ENCODE measurements around the gene IGFALS. TPM values are rescaled to one million over a fixed set of nuclear protein-coding genes. Genes with fewer than 3 reads are reported as not detected.

IGFALS gene
- total RNA-seq, 4 donors from 2014 or later = not detected

- H3K9me3 ChIP-seq = no peaks in the 10 kb centered on the region
- DNase-seq = no peak
- 73% methylated on average over 3 of the region's 7 CpGs; no CpG with 5 or more reads in 1 of the 2 donors for WGBS, 2 donors
- TF ChIP-seq, protein P1, sequence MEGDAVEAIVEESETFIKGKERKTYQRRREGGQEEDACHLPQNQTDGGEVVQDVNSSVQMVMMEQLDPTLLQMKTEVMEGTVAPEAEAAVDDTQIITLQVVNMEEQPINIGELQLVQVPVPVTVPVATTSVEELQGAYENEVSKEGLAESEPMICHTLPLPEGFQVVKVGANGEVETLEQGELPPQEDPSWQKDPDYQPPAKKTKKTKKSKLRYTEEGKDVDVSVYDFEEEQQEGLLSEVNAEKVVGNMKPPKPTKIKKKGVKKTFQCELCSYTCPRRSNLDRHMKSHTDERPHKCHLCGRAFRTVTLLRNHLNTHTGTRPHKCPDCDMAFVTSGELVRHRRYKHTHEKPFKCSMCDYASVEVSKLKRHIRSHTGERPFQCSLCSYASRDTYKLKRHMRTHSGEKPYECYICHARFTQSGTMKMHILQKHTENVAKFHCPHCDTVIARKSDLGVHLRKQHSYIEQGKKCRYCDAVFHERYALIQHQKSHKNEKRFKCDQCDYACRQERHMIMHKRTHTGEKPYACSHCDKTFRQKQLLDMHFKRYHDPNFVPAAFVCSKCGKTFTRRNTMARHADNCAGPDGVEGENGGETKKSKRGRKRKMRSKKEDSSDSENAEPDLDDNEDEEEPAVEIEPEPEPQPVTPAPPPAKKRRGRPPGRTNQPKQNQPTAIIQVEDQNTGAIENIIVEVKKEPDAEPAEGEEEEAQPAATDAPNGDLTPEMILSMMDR (IDR thresholded peaks at IDR 0.05) = no peak
- no peak for TF ChIP-seq POLR2A (IDR thresholded peaks at IDR 0.05)
- H3K27me3 ChIP-seq = no peaks in the 10 kb centered on the region
- H3K27ac ChIP-seq = peak overlapping the region; percentile 91 to 98 (median 95)
- intact Hi-C loops (cut with DNase I) = no loop called here
- peak overlapping the region in 2 of 4 donors; percentile 73 to 98 for H3K4me3 ChIP-seq
- peaks cover 1 to 54% (median 30%) of the 10 kb centered on the region in 3 donors for H3K36me3 ChIP-seq
- peaks cover 25 to 83% (median 38%) of the 10 kb centered on the region in 3 donors for H3K4me1 ChIP-seq
Observed at GRCh38 chr16:1774448-1774780, 19.1 kb downstream of the IGFALS start.

GRCh38 chr16:1773703-1774447 lies 19.6 kb downstream of the IGFALS start:
- Histone ChIP-seq H3K9me3 (no peaks in the 10 kb centered on the region), H3K4me1 (peaks cover 27 to 83% (median 38%) of the 10 kb centered on the region in 3 donors), H3K27ac (peak overlapping the region; percentile 91 to 98 (median 95)), H3K36me3 (peaks cover 3 to 54% (median 35%) of the 10 kb centered on the region in 3 donors), H3K4me3 (peak overlapping the region; percentile 69 to 98 (median 84)), H3K27me3 (no peaks in the 10 kb centered on the region)
- TF ChIP-seq POLR2A (IDR thresholded peaks at IDR 0.05) = no peak
- TF ChIP-seq, protein P1 (IDR thresholded peaks at IDR 0.05) = no peak
- no peak for DNase-seq
- intact Hi-C loops (cut with DNase I) = no loop called here
- 23% methylated on average over 5 of the region's 45 CpGs; no CpG with 5 or more reads in 1 of the 2 donors for WGBS, 2 donors

GRCh38 chr16:1772908-1773702 lies 20.4 kb downstream of the IGFALS start, which contains the start of gene MRPS34:
MRPS34 (minus strand) TSS chr16:1773134; CDS start chr16:1773119, 15 bp downstream.
- Histone ChIP-seq H3K27ac (peak within 1 kb of the TSS; percentile 91 to 98 (median 95)), H3K4me3 (peak within 1 kb of the TSS; percentile 69 to 98 (median 84)), H3K4me1 (peaks cover 27 to 85% (median 38%) of the 10 kb centered on the region in 3 donors), H3K36me3 (peaks cover 9 to 54% (median 37%) of the 10 kb centered on the region in 3 donors), H3K27me3 (no peaks in the 10 kb centered on the region), H3K9me3 (no peaks in the 10 kb centered on the region)
- DNase-seq = no peak
- WGBS, 2 donors = no CpG with 5 or more reads among the region's 108 CpGs
- peak in 2 of 4 donors; percentile 24 to 63 for TF ChIP-seq POLR2A (IDR thresholded peaks at IDR 0.05)
- TF ChIP-seq, protein P1 (IDR thresholded peaks at IDR 0.05) = peak; percentile 69 to 93 (median 78)
- intact Hi-C loops (cut with DNase I) = no loop called here

- intact Hi-C loops (cut with DNase I) = no loop called here
- peak within 1 kb of the TSS; percentile 91 to 98 (median 95) for H3K27ac ChIP-seq
- no peaks in the 10 kb centered on the region for H3K27me3 ChIP-seq
- no peak for DNase-seq
- H3K4me1 ChIP-seq = peaks cover 27 to 81% (median 38%) of the 10 kb centered on the region in 3 donors
- H3K4me3 ChIP-seq = peak within 1 kb of the TSS; percentile 69 to 98 (median 84)
- H3K9me3 ChIP-seq = no peaks in the 10 kb centered on the region
- 0 to 1% methylated on average over 3 to 20 of the region's 53 CpGs for WGBS, 2 donors
- H3K36me3 ChIP-seq = peaks cover 10 to 54% (median 37%) of the 10 kb centered on the region in 3 donors
- no peak for TF ChIP-seq POLR2A (IDR thresholded peaks at IDR 0.05)
- TF ChIP-seq, protein P1 (IDR thresholded peaks at IDR 0.05) = no peak
Observed at GRCh38 chr16:1772362-1772907, 21.1 kb downstream of the IGFALS start, which contains the start of gene EME2. EME2 (plus strand) TSS chr16:1772810; CDS start chr16:1773228, 418 bp downstream.

Data from esophagus squamous epithelium (tissue), 5 donors.